Stimulated activated naive CD4-positive, alpha-beta T cell treated with Interleukin-2 at 50 U/mL for 16 hours (primary cell): ENCODE data around the gene SLAMF6.

Source experiments
- DNase-seq: peaks from one replicate; lab custom pipeline; 2025; lab: John Stamatoyannopoulos, UW

The SLAMF6 gene

GRCh38 chr1:160467576-160467975 lies 55.5 kb downstream of the SLAMF6 start:
- DNase-seq = no peak

- DNase-seq = no peak
These were observed 56.1 kb downstream of the SLAMF6 start for GRCh38 chr1:160466961-160467360.

GRCh38 chr1:160465123-160465522 lies 57.9 kb downstream of the SLAMF6 start:
- DNase-seq = no peak

GRCh38 chr1:160460683-160461287 lies 62.3 kb downstream of the SLAMF6 start:
- DNase-seq = no peak

GRCh38 chr1:160460214-160460642 lies 62.8 kb downstream of the SLAMF6 start:
- no peak for DNase-seq

GRCh38 chr1:160459687-160460086 lies 63.4 kb downstream of the SLAMF6 start:
- no peak for DNase-seq

GRCh38 chr1:160459056-160459455 lies 64.0 kb downstream of the SLAMF6 start:
- DNase-seq = no peak

GRCh38 chr1:160455153-160455517 lies 67.9 kb downstream of the SLAMF6 start:
- no peak for DNase-seq

- no peak for DNase-seq
These were observed 68.5 kb downstream of the SLAMF6 start for GRCh38 chr1:160454371-160455152.

GRCh38 chr1:160453443-160453842 lies 69.6 kb downstream of the SLAMF6 start:
- DNase-seq = peak; percentile 14

- no peak for DNase-seq
These were observed 71.2 kb downstream of the SLAMF6 start for GRCh38 chr1:160451859-160452232.

- DNase-seq = no peak
These were observed 71.8 kb downstream of the SLAMF6 start for GRCh38 chr1:160451119-160451858.

- DNase-seq = no peak
These were observed 73.6 kb downstream of the SLAMF6 start for GRCh38 chr1:160449494-160449893.

GRCh38 chr1:160446945-160447600 lies 76.0 kb downstream of the SLAMF6 start:
- DNase-seq = no peak

GRCh38 chr1:160439718-160440117 lies 83.3 kb downstream of the SLAMF6 start:
- no peak for DNase-seq

- no peak for DNase-seq
These were observed 84.1 kb downstream of the SLAMF6 start for GRCh38 chr1:160438935-160439334.

GRCh38 chr1:160438317-160438918 lies 84.6 kb downstream of the SLAMF6 start:
- DNase-seq = no peak

- DNase-seq = no peak
These were observed 85.4 kb downstream of the SLAMF6 start for GRCh38 chr1:160437432-160438316.

- no peak for DNase-seq
These were observed 86.1 kb downstream of the SLAMF6 start for GRCh38 chr1:160436966-160437365.
